Neuron (in vitro differentiated cells): ENCODE data around the gene LDLRAD4.
"Not testable (repeated sequence)": the region's sequence is repeated elsewhere in the genome, so short reads cannot be mapped to it uniquely, and the experiment has no call there.

ENCODE experiments used
- H2AFZ ChIP-seq: one replicate; pipeline ENCODE4 v1.6.1; 2013; ENCODE audit warnings: low read depth, mild to moderate bottlenecking, inconsistent platforms, low read length, moderate library complexity
- H3K27me3 ChIP-seq: one replicate; pipeline ENCODE4 v1.6.1; 2013; ENCODE audit warnings: low read length; ENCODE audit not compliant: insufficient read depth
- H3K36me3 ChIP-seq: one replicate; pipeline ENCODE4 v1.6.1; 2013; ENCODE audit warnings: low read length; ENCODE audit not compliant: insufficient read depth
- H3K4me1 ChIP-seq: one replicate; pipeline ENCODE4 v1.6.1; 2013; ENCODE audit warnings: low read length; ENCODE audit not compliant: insufficient read depth
- H3K4me3 ChIP-seq: 2 replicates; pipeline ENCODE4 v1.5.1; 2013; ENCODE audit warnings: mild to moderate bottlenecking, low read length, moderate library complexity
- H3K9me3 ChIP-seq: one replicate; pipeline ENCODE4 v1.6.1; 2013; ENCODE audit warnings: low read length

LDLRAD4 gene

DNA sequence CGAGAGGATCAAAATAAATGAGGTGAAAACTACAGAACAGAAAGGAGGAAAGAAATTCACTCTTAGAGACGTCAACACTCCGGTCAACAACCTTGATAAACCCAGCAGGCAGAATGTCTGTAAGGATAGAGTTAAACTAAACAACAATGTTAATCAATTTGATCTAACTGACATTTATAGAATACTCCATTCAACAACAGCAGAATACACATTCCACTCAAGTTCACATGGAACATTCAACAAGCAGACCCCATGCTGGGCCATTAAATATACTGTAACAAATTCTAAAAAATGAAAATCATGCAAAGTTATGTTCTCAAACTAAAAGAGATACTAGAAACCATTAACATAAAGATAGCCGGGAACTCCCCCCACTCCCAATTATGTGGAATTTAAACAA, 466.0 kb downstream of the LDLRAD4 start:
- no peaks in the 10 kb centered on the region for H3K4me1 ChIP-seq
- no peaks in the 10 kb centered on the region for H3K27me3 ChIP-seq
- no peak overlapping the region for H3K4me3 ChIP-seq
- no peaks in the 10 kb centered on the region for H3K36me3 ChIP-seq
- H2AFZ ChIP-seq = no peak overlapping the region
- peaks cover 9% of the 10 kb centered on the region for H3K9me3 ChIP-seq

DNA sequence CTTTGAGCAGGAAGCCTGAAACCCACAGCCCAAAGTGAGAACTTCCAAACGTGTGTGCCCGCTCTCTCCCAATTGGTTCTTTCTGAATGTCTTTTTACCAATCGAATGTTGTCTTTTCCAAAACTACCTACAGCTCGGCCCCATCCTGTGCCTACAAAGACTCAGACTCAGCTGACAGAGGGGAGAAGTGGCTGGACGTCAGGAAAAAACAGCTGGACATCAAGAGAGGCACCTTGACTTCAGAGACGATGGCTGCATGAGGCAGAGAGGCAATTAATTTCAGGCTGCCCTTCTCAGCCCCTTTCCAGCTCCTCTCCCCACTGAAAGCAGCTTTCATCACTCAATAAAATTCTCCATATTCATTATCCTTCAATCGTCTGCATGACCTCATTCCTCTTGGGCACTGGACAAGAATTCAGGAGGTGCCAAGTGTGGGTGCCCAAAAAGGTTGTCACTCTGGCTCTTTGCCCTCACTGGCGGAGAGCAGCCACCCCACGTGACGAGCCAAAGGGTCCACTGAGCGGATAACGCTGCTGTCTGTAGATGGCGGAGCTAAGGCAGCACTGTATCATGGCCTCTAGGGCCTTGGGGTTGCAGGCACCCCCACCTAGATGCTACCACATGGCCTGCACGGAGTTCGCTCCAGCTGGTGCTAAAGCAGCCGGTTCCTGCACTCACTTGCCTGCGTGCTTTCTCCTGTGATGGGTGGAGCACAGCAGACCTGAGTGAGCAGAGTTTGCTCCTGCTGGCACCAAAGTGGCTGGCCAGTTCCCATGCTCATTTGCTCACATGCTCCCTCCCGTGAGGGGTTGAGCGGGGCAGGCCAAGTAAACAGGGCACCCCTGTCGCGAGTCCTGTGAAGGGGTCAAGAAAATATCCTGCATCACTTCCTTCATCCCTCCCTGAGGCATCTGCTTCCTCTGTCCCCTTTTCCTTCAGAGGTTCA, 469.9 kb downstream of the LDLRAD4 start:
- Histone ChIP-seq H3K4me1 (no peaks in the 10 kb centered on the region), H2AFZ (no peak overlapping the region), H3K27me3 (no peaks in the 10 kb centered on the region), H3K9me3 (peaks cover 9% of the 10 kb centered on the region), H3K36me3 (no peaks in the 10 kb centered on the region), H3K4me3 (no peak overlapping the region)

DNA sequence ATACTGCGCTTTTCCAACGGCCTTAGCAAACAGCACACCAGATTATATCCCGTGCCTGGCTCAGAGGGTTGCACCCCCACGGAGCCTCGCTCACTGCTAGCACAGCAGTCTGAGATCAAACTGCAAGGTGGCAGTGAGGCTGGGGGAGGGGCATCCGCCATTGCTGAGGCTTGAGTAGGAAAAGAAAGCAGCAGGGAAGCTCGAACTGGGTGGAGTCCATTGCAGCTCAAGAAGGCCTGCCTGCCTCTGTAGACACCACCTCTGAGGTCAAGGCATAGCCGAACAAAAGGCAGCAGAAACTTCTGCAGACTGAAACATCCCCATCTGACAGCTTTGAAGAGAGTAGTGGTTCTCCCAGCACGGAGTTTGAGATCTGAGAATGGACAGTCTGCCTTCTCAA, 471.5 kb downstream of the LDLRAD4 start:
- H3K27me3 ChIP-seq, H3K36me3 ChIP-seq, H3K4me3 ChIP-seq, H3K4me1 ChIP-seq, H3K9me3 ChIP-seq, H2AFZ ChIP-seq: not testable (repeated sequence)

DNA sequence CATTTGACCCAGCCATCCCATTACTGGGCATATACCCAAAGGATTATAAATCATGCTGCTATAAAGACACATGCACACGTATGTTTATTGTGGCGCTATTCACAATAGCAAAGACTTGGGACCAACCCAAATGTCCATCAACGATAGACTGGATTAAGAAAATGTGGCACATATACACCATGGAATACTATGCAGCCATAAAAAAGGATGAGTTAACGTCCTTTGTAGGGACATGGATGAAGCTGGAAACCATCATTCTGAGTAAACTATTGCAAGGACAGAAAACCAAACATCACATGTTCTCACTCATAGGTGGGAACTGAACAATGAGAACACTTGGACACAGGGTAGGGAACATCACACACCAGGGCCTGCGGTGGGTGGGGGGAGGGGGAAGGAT, 476.8 kb downstream of the LDLRAD4 start:
- not testable (repeated sequence) for H3K36me3 ChIP-seq, H3K9me3 ChIP-seq, H3K4me1 ChIP-seq, H2AFZ ChIP-seq, H3K4me3 ChIP-seq, H3K27me3 ChIP-seq

DNA sequence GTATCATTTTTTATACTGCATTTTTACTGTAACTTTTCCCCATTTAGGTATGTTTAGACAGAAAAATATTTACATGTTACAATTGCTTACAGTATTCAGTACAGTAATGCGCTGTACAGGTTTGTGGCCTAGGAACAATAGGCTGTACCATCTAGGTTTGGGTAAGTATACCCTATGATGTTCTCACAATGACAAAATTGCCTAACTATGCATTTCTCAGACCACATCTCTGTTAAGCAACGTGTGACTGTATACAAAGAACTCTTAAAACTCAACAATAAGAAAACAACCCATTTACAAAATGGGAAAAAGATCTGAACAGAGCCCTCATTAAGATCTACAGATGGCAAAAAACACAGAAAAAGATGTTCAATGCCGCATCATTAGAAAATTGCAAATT, 478.4 kb downstream of the LDLRAD4 start:
- H3K36me3 ChIP-seq = no peaks in the 10 kb centered on the region
- H3K4me1 ChIP-seq = no peaks in the 10 kb centered on the region
- no peak overlapping the region for H2AFZ ChIP-seq
- peaks cover 11% of the 10 kb centered on the region for H3K9me3 ChIP-seq
- no peak overlapping the region for H3K4me3 ChIP-seq
- H3K27me3 ChIP-seq = no peaks in the 10 kb centered on the region

DNA sequence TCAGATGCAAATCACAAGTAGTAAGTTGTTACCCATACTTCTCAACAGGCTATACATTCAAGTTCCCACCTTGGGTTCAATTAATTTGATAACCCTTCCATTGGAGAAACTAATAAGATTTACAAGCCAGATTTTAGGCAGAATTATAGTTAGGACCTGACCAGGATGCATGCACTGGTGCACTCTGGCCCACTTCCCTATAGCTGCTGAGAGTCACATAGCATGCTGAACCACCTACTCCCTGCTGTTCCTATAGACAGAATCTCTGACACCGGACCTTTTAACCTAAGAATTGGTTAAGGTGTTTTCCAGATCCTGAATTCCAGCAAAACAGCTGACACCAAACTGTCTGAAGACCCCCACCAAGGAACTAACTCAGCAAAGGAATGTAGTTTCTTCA, 481.6 kb downstream of the LDLRAD4 start:
- Histone ChIP-seq H3K9me3 (peaks cover 14% of the 10 kb centered on the region), H3K27me3 (no peaks in the 10 kb centered on the region), H3K4me3 (no peak overlapping the region), H3K4me1 (no peaks in the 10 kb centered on the region), H2AFZ (no peak overlapping the region), H3K36me3 (no peaks in the 10 kb centered on the region)
